Measurements from ENCODE around the gene CFAP57. TPM values are rescaled to one million over a fixed set of nuclear protein-coding genes. Genes with fewer than 3 reads are reported as not detected.
A peak's percentile ranks its signal among the peaks of the same experiment; 100 is the strongest.

Gene CFAP57
- total RNA-seq, 1 donor from 2014 or later = 0.17 TPM

DNA sequence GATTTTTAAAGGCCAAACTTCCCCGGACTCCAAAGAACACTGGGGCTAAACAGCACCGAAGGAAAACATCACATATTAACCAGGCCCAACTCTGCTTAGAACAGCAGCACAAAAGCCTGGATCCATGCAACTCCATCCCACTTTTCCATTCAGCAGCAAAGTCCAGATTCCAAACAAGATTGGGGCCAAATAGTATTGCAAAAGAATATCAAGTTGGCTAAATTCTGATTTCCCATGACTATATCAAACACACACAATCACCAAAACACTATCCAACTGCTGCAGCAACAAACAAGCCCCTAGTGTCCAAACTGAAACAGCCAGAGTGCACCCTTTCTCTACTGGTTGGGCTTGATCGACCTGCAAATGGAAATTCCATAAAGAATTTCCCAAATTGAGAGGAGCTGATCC lies 78.2 kb downstream of the CFAP57 start:
- ATAC-seq (no peak), DNase-seq (no peak)
- no peak overlapping the region for H3K27ac ChIP-seq
- H3K36me3 ChIP-seq = no peaks in the 10 kb centered on the region
- intact Hi-C loops (cut with DNase I) = no loop called here
- H3K9me3 ChIP-seq = no peaks in the 10 kb centered on the region
- H3K4me1 ChIP-seq = no peaks in the 10 kb centered on the region
- H3K27me3 ChIP-seq = no peaks in the 10 kb centered on the region
- no peak overlapping the region for H3K4me3 ChIP-seq
- TF ChIP-seq CTCF (IDR thresholded peaks at IDR 0.05) = no peak

GRCh38 chr1:43251024-43251423 lies 78.9 kb downstream of the CFAP57 start:
- H3K4me1 ChIP-seq = no peaks in the 10 kb centered on the region
- no peak for TF ChIP-seq CTCF (IDR thresholded peaks at IDR 0.05)
- DNase-seq (peak; percentile 5), ATAC-seq (no peak)
- intact Hi-C loops (cut with DNase I) = no loop called here
- no peak overlapping the region for H3K27ac ChIP-seq
- H3K36me3 ChIP-seq = no peaks in the 10 kb centered on the region
- no peaks in the 10 kb centered on the region for H3K27me3 ChIP-seq
- no peaks in the 10 kb centered on the region for H3K9me3 ChIP-seq
- no peak overlapping the region for H3K4me3 ChIP-seq

GRCh38 chr1:43252225-43252624 lies 80.1 kb downstream of the CFAP57 start:
- Histone ChIP-seq H3K27ac (no peak overlapping the region), H3K27me3 (no peaks in the 10 kb centered on the region), H3K36me3 (no peaks in the 10 kb centered on the region), H3K9me3 (no peaks in the 10 kb centered on the region), H3K4me1 (no peaks in the 10 kb centered on the region), H3K4me3 (no peak overlapping the region)
- DNase-seq (no peak), ATAC-seq (no peak)
- no peak for TF ChIP-seq CTCF (IDR thresholded peaks at IDR 0.05)
- intact Hi-C loops (cut with DNase I) = no loop called here

DNA sequence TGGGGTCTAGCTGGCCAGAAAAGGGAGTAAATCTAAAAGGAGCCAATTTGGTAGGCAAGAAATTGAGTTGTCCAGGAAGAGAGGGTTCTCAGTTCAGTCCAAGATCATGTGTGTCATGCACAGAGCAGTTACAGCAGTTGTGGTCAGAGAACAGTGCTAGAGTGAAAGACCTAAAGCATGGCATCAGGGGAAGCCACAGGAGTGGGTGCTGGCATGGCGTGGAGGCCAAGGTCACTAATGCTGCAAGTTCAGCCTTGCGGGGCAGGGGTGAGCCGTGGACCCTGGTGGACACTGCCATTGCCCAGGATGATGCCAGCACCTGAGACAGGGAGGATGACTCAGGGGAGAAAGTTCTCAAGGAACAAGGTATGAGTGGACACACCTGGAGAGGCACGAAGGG lies 81.0 kb downstream of the CFAP57 start:
- Histone ChIP-seq H3K9me3 (no peaks in the 10 kb centered on the region), H3K4me1 (no peaks in the 10 kb centered on the region), H3K27ac (no peak overlapping the region), H3K4me3 (no peak overlapping the region), H3K36me3 (no peaks in the 10 kb centered on the region), H3K27me3 (no peaks in the 10 kb centered on the region)
- intact Hi-C loops (cut with DNase I) = no loop called here
- TF ChIP-seq CTCF (IDR thresholded peaks at IDR 0.05) = no peak
- DNase-seq (peak; percentile 46), ATAC-seq (no peak)

- Histone ChIP-seq H3K36me3 (no peaks in the 10 kb centered on the region), H3K27ac (no peak overlapping the region), H3K27me3 (no peaks in the 10 kb centered on the region), H3K4me1 (no peaks in the 10 kb centered on the region), H3K9me3 (no peaks in the 10 kb centered on the region), H3K4me3 (no peak overlapping the region)
- DNase-seq (peak; percentile 42), ATAC-seq (no peak)
- intact Hi-C loops (cut with DNase I) = no loop called here
- TF ChIP-seq CTCF (IDR thresholded peaks at IDR 0.05) = no peak
Observed at GRCh38 chr1:43253876-43254275, 81.7 kb downstream of the CFAP57 start.

Measured in upper lobe of right lung (tissue), 1 donor.